ENCODE results near the gene ZNF451. TPM values are rescaled to one million over a fixed set of nuclear protein-coding genes. Genes with fewer than 3 reads are reported as not detected.

Gene ZNF451
- total RNA-seq, 1 experiment from 2014 or later = 72.2 TPM

- no peak for DNase-seq (ENCODE audit: low spot score)
- TF ChIP-seq, protein P1, sequence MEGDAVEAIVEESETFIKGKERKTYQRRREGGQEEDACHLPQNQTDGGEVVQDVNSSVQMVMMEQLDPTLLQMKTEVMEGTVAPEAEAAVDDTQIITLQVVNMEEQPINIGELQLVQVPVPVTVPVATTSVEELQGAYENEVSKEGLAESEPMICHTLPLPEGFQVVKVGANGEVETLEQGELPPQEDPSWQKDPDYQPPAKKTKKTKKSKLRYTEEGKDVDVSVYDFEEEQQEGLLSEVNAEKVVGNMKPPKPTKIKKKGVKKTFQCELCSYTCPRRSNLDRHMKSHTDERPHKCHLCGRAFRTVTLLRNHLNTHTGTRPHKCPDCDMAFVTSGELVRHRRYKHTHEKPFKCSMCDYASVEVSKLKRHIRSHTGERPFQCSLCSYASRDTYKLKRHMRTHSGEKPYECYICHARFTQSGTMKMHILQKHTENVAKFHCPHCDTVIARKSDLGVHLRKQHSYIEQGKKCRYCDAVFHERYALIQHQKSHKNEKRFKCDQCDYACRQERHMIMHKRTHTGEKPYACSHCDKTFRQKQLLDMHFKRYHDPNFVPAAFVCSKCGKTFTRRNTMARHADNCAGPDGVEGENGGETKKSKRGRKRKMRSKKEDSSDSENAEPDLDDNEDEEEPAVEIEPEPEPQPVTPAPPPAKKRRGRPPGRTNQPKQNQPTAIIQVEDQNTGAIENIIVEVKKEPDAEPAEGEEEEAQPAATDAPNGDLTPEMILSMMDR (conservative IDR thresholded peaks at IDR 0.05; ENCODE audit: low read depth, low read length) = no peak
- TF ChIP-seq EZH2 (IDR thresholded peaks at IDR 0.05; ENCODE audit: borderline replicate concordance, low read depth, low read length, poor library complexity, severe bottlenecking) = no peak
- Histone ChIP-seq H3K4me3 (ENCODE audit: low read depth, low read length, poor library complexity, severe bottlenecking) (no peak overlapping the region), H3K27me3 (replicated peaks; ENCODE audit: insufficient read depth, low read depth, low read length, poor library complexity) (no peaks in the 10 kb centered on the region), H3K36me3 (ENCODE audit: insufficient read depth, low read length, poor library complexity, severe bottlenecking) (no peaks in the 10 kb centered on the region), H3K27ac (ENCODE audit: low read depth, low read length, poor library complexity, severe bottlenecking) (no peak overlapping the region), H3K4me1 (ENCODE audit: insufficient read depth, low read length, poor library complexity, severe bottlenecking) (no peaks in the 10 kb centered on the region), H3K9me3 (ENCODE audit: low read depth, low read length, poor library complexity, severe bottlenecking) (no peaks in the 10 kb centered on the region)
- intact Hi-C loops (cut with micrococcal nuclease; ENCODE audit: unreplicated experiment) = no loop called here
- POLR2A ChIA-PET (ENCODE audit: low non-redundant PET) = no interaction called here
- CTCF ChIA-PET = no interaction called here
- no TSS peak for BruUV-seq (replicated peaks)
These were observed 117.2 kb downstream of the ZNF451 start for GRCh38 chr6:57207141-57207540.

DNA sequence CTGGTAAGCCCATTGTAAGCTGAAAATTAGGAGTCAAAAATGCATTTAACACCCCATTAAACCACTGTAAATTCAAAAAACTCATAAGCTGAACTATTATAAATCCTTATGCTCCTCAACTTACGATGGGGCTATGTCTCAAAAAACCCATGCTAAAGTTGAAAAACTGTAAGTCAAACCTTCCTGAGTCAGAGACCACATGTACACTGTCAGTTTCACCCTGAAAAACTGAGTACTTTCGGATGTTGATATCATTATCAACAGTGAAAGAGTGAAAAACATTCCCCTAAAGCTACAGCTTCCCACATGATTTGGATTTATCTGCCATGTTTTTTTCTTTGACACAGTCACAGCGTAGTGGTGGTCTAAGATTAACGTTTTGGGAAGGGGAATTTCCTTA is 117.9 kb downstream of the ZNF451 start:
- Histone ChIP-seq H3K27me3 (replicated peaks; ENCODE audit: insufficient read depth, low read depth, low read length, poor library complexity) (no peaks in the 10 kb centered on the region), H3K27ac (ENCODE audit: low read depth, low read length, poor library complexity, severe bottlenecking) (no peak overlapping the region), H3K4me1 (ENCODE audit: insufficient read depth, low read length, poor library complexity, severe bottlenecking) (no peaks in the 10 kb centered on the region), H3K4me3 (ENCODE audit: low read depth, low read length, poor library complexity, severe bottlenecking) (no peak overlapping the region), H3K9me3 (ENCODE audit: low read depth, low read length, poor library complexity, severe bottlenecking) (no peaks in the 10 kb centered on the region), H3K36me3 (ENCODE audit: insufficient read depth, low read length, poor library complexity, severe bottlenecking) (no peaks in the 10 kb centered on the region)
- no peak for DNase-seq (ENCODE audit: low spot score)
- ChIA-PET POLR2A (ENCODE audit: low non-redundant PET) (no interaction called here), CTCF (no interaction called here)
- intact Hi-C loops (cut with micrococcal nuclease; ENCODE audit: unreplicated experiment) = no loop called here
- TF ChIP-seq EZH2 (IDR thresholded peaks at IDR 0.05; ENCODE audit: borderline replicate concordance, low read depth, low read length, poor library complexity, severe bottlenecking) = no peak
- TF ChIP-seq, protein P1 (conservative IDR thresholded peaks at IDR 0.05; ENCODE audit: low read depth, low read length) = no peak
- BruUV-seq (replicated peaks) = no TSS peak

- TF ChIP-seq EZH2 (IDR thresholded peaks at IDR 0.05; ENCODE audit: borderline replicate concordance, low read depth, low read length, poor library complexity, severe bottlenecking) = no peak
- TF ChIP-seq, protein P1 (conservative IDR thresholded peaks at IDR 0.05; ENCODE audit: low read depth, low read length) = no peak
- CTCF ChIA-PET = no interaction called here
- intact Hi-C loops (cut with micrococcal nuclease; ENCODE audit: unreplicated experiment) = no loop called here
These were observed 119.0 kb downstream of the ZNF451 start for GRCh38 chr6:57209030-57209429.

More at GRCh38 chr6:57209030-57209429, 119.0 kb downstream of the ZNF451 start:
- Histone ChIP-seq H3K4me3 (ENCODE audit: low read depth, low read length, poor library complexity, severe bottlenecking) (no peak overlapping the region), H3K9me3 (ENCODE audit: low read depth, low read length, poor library complexity, severe bottlenecking) (no peaks in the 10 kb centered on the region), H3K36me3 (ENCODE audit: insufficient read depth, low read length, poor library complexity, severe bottlenecking) (no peaks in the 10 kb centered on the region), H3K27me3 (replicated peaks; ENCODE audit: insufficient read depth, low read depth, low read length, poor library complexity) (no peaks in the 10 kb centered on the region), H3K27ac (ENCODE audit: low read depth, low read length, poor library complexity, severe bottlenecking) (no peak overlapping the region), H3K4me1 (ENCODE audit: insufficient read depth, low read length, poor library complexity, severe bottlenecking) (no peaks in the 10 kb centered on the region)
- BruUV-seq (replicated peaks) = no TSS peak
- POLR2A ChIA-PET (ENCODE audit: low non-redundant PET) = no interaction called here
- DNase-seq (ENCODE audit: low spot score) = no peak

All from A673 (cell line).